HUDEP-2 (cell line): Measurements from ENCODE around the gene CILP.
"Not testable (repeated sequence)": the region's sequence is repeated elsewhere in the genome, so short reads cannot be mapped to it uniquely, and the experiment has no call there.

ENCODE experiments used
- DNase-seq, 76 experiments: peaks; one replicate each; lab custom pipeline; 2025; ENCODE audit not compliant: unreplicated experiment in 76 of 76; lab: John Stamatoyannopoulos, UW

Gene CILP

GRCh38 chr15:65226901-65227300, 15.6 kb upstream of the CILP start:
- not testable (repeated sequence) for DNase-seq

GRCh38 chr15:65226221-65226620, 14.9 kb upstream of the CILP start:
- DNase-seq = no peak

GRCh38 chr15:65223996-65224395, 12.7 kb upstream of the CILP start:
- no peak for DNase-seq

GRCh38 chr15:65222891-65223290, 11.6 kb upstream of the CILP start:
- no peak for DNase-seq

GRCh38 chr15:65221697-65222096, 10.4 kb upstream of the CILP start:
- no peak for DNase-seq

- no peak for DNase-seq
Measured at GRCh38 chr15:65219137-65219536, 7.9 kb upstream of the CILP start.

GRCh38 chr15:65217526-65218482, 6.5 kb upstream of the CILP start:
- DNase-seq = no peak

- DNase-seq = no peak
Measured at GRCh38 chr15:65215496-65215895, 4.2 kb upstream of the CILP start.

- DNase-seq = no peak
Measured at GRCh38 chr15:65214010-65214409, 2.7 kb upstream of the CILP start.

- DNase-seq = no peak
Measured at GRCh38 chr15:65213241-65213640, 2.0 kb upstream of the CILP start.

GRCh38 chr15:65212097-65212496, 824 bp upstream of the CILP start:
- peak in 29 of 76 experiments; percentile 3 to 64 (median 24) for DNase-seq

GRCh38 chr15:65211482-65211982, 259 bp upstream of the CILP start:
- DNase-seq = no peak

- no peak for DNase-seq
Measured at GRCh38 chr15:65209701-65210643, 1.3 kb downstream of the CILP start.

GRCh38 chr15:65208647-65209046, 2.6 kb downstream of the CILP start:
- no peak for DNase-seq

GRCh38 chr15:65207280-65207840, 3.9 kb downstream of the CILP start:
- no peak for DNase-seq

- no peak for DNase-seq
Measured at GRCh38 chr15:65206750-65207149, 4.5 kb downstream of the CILP start.

- no peak for DNase-seq
Measured at GRCh38 chr15:65204931-65205660, 6.2 kb downstream of the CILP start.

- no peak for DNase-seq
Measured at GRCh38 chr15:65204236-65204930, 6.9 kb downstream of the CILP start.

GRCh38 chr15:65201918-65202317, 9.4 kb downstream of the CILP start:
- DNase-seq = no peak

GRCh38 chr15:65198571-65198970, 12.7 kb downstream of the CILP start:
- no peak for DNase-seq
